Astrocyte of the spinal cord (primary cell): ENCODE measurements around the gene GPR149.

Experiments
- DNase-seq: peaks from one replicate; pipeline ENCODE4 v3.0.0; 2011; ENCODE audit warnings: low read depth, low spot score
- H3K4me3 ChIP-seq: 2 replicates; pipeline ENCODE4 v1.5.1; 2011; ENCODE audit warnings: low read depth, mild to moderate bottlenecking, low read length, moderate library complexity
- in situ Hi-C: cut with HindIII; loops from 2 replicates; pipeline ENCODE4 v1.10.0; 2017; ENCODE audit warnings: low sequenced_read_pairs
- TF ChIP-seq, protein P1 (sequence below): IDR thresholded peaks from 2 replicates; pipeline ENCODE4 v1.5.1; 2012; ENCODE audit warnings: low read depth, mild to moderate bottlenecking, low read length, inconsistent platforms

GPR149 gene

DNA sequence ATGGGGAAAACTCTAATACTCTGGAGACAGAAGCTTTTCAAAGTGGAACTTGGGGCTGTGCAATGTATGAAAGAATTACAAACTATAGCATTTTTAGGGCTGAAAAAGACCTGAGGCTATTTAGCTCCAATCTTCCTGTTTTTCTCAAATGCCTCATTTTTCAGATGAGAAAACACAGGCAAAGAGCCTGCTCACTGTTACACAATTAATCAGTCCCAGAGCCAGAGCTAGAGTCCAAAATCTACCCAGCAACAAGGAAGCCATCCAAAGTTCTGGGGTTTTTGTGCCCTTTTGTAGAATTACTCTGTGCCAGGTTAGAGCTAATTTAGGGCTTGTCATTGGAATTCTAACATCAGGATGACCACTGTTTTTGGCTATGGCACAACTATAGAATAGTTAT is 45.5 kb downstream of the GPR149 start:
- TF ChIP-seq, protein P1, sequence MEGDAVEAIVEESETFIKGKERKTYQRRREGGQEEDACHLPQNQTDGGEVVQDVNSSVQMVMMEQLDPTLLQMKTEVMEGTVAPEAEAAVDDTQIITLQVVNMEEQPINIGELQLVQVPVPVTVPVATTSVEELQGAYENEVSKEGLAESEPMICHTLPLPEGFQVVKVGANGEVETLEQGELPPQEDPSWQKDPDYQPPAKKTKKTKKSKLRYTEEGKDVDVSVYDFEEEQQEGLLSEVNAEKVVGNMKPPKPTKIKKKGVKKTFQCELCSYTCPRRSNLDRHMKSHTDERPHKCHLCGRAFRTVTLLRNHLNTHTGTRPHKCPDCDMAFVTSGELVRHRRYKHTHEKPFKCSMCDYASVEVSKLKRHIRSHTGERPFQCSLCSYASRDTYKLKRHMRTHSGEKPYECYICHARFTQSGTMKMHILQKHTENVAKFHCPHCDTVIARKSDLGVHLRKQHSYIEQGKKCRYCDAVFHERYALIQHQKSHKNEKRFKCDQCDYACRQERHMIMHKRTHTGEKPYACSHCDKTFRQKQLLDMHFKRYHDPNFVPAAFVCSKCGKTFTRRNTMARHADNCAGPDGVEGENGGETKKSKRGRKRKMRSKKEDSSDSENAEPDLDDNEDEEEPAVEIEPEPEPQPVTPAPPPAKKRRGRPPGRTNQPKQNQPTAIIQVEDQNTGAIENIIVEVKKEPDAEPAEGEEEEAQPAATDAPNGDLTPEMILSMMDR: no peak
- no peak for DNase-seq
- in situ Hi-C loops: no loop called here
- H3K4me3 ChIP-seq: no peak overlapping the region

GRCh38 chr3:154378311-154378710 is 51.7 kb downstream of the GPR149 start:
- TF ChIP-seq, protein P1: no peak
- in situ Hi-C loops: no loop called here

GRCh38 chr3:154367221-154367620 is 62.8 kb downstream of the GPR149 start:
- H3K4me3 ChIP-seq: no peak overlapping the region
- in situ Hi-C loops: no loop called here
- DNase-seq: no peak
- TF ChIP-seq, protein P1: no peak

More at GRCh38 chr3:154378311-154378710, 51.7 kb downstream of the GPR149 start:
- no peak for DNase-seq
- H3K4me3 ChIP-seq: no peak overlapping the region

DNA sequence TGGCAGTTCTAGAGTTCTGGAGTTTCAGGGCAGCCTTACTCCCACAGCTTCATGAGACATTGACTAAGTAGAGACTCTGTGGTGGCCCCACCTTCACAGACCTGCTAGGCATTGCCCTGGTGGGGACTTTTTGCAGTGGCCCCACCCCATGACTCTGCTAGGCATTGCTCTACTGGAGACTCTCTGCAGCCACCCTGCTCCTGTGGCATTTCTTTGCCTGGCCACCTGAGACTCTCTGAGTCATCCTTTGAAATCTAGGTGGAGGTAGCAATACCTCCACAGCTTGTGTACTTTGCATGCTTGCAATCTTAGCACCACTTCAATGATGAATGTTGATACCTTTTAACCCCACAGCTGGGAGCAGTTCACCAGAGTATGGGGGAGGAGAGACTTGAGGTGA is 65.1 kb downstream of the GPR149 start:
- TF ChIP-seq, protein P1: no peak
- in situ Hi-C loops: no loop called here
- H3K4me3 ChIP-seq: no peak overlapping the region
- DNase-seq: no peak

DNA sequence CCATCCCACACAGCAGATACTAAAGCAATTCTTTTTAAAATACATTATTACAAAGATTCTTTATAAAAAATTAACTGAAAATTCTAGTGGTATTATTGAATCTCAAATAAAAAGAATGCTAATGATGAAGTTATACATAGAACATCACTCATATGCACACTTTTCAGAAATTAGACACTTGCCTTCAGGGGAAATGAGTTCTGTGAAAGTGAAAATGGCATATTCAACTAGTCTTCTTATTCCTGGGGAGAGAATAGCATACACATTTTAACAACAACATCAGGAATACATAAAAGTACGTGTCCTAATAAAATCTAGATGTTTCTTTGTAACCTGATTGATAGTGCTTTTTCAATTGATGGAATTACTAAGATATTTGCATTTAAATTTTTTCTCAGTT is 68.9 kb downstream of the GPR149 start:
- no peak overlapping the region for H3K4me3 ChIP-seq
- in situ Hi-C loops: no loop called here
- no peak for DNase-seq
- TF ChIP-seq, protein P1: no peak

DNA sequence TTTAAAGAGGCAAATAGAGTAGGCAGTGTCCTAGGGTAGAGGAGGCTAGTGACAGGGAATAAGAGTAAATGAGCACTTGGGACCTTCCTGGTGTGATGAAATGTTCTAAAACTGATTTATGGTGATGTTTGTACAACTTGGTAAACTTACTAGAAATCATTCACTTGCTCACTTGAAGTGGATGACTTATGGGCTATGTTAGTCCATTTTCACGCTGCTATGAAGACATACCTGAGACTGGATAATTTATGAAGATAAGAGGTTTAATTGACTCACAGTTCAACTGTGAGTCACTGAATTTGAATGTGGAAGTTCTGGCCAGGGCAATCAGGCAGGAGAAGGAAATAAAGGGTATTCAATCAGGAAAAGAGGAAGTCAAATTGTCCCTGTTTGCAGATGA is 74.0 kb downstream of the GPR149 start:
- TF ChIP-seq, protein P1: no peak
- in situ Hi-C loops: no loop called here

DNA sequence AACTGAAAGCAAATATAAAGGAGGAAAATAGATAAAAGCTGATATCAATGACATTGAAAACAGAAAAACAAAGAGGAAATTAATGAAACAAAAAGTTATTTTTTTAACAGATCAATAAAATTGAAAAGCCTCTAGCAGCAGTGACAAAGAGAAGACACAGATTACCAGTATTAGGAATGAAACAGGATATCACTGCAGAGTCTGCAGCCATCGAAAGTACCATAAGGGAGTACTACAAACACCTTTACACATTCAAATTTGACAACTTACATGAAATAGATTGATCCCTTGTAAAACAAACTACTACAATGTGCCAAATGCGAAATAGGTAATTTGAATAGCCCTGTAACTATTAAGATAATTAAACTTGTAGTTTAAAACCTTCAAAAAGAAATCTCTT is 80.8 kb downstream of the GPR149 start:
- TF ChIP-seq, protein P1: no peak
- DNase-seq: no peak
- in situ Hi-C loops: no loop called here
- no peak overlapping the region for H3K4me3 ChIP-seq

More for the DNA sequence above, 74.0 kb downstream of the GPR149 start:
- H3K4me3 ChIP-seq: no peak overlapping the region
- DNase-seq: no peak
